Measurements from ENCODE around the gene SUSD3. TPM values are rescaled to one million over a fixed set of nuclear protein-coding genes. Genes with fewer than 3 reads are reported as not detected.

The SUSD3 gene
- total RNA-seq, 4 donors from 2014 or later = 0.83 to 3.3 (median 1.4) TPM

GRCh38 chr9:93105620-93106019, 47.1 kb downstream of the SUSD3 start:
- TF ChIP-seq, protein P1, sequence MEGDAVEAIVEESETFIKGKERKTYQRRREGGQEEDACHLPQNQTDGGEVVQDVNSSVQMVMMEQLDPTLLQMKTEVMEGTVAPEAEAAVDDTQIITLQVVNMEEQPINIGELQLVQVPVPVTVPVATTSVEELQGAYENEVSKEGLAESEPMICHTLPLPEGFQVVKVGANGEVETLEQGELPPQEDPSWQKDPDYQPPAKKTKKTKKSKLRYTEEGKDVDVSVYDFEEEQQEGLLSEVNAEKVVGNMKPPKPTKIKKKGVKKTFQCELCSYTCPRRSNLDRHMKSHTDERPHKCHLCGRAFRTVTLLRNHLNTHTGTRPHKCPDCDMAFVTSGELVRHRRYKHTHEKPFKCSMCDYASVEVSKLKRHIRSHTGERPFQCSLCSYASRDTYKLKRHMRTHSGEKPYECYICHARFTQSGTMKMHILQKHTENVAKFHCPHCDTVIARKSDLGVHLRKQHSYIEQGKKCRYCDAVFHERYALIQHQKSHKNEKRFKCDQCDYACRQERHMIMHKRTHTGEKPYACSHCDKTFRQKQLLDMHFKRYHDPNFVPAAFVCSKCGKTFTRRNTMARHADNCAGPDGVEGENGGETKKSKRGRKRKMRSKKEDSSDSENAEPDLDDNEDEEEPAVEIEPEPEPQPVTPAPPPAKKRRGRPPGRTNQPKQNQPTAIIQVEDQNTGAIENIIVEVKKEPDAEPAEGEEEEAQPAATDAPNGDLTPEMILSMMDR (IDR thresholded peaks at IDR 0.05) = no peak
- TF ChIP-seq EP300 (IDR thresholded peaks at IDR 0.05) (no peak), POLR2AphosphoS5 (IDR thresholded peaks at IDR 0.05) (no peak), POLR2A (IDR thresholded peaks at IDR 0.05; ENCODE audit: low read depth) (no peak)
- intact Hi-C loops (cut with DNase I) = no loop called here
- H3K4me1 ChIP-seq = peaks cover 7 to 29% (median 17%) of the 10 kb centered on the region in 4 donors
- H3K4me3 ChIP-seq = no peak overlapping the region
- 90% methylated on average over 1 of the region's 1 CpG for WGBS
- peaks cover 7 to 28% (median 20%) of the 10 kb centered on the region in 4 donors for H3K36me3 ChIP-seq
- H3K9me3 ChIP-seq = peaks cover 0 to 6% (median 0%) of the 10 kb centered on the region in 4 donors
- H3K27ac ChIP-seq (replicated peaks in 1 of 4) = no peak overlapping the region
- no peak for DNase-seq (ENCODE audit: extremely low spot score)
- no peaks in the 10 kb centered on the region for H3K27me3 ChIP-seq

DNA sequence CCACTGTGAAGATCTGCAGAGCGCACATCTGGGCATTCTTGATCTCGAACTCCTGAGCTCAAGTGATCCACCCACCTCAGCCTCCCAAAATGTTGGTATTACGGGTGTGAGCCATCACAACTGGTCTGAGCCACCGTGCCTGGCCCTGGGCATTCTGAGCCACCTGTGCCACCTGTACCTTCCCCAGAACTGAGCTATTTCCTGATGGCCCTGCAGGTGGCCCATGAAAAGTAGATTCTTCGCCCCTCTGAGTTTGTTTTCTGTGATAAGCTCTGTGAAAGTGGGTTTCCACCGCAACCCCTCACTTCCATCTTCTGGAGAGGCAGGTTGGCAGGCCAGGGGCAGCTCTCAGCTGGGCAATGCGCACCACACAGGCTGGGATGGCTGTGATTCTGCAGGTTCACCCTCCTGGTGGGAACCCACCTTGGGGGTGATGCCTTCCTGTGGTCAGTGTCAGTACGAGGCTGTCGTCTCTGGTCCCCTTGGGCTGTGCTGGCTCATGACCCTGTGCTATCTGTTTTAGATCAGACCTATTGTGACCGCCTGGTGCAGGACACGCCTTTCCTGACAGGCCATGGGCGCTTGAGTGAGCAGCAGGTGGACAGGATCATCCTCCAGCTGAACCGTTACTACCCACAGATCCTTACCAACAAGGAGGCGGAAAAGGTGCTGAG, 48.8 kb downstream of the SUSD3 start:
- 92% methylated on average over 8 of the region's 14 CpGs for WGBS
- H3K4me3 ChIP-seq = no peak overlapping the region
- H3K9me3 ChIP-seq = peaks cover 0 to 6% (median 0%) of the 10 kb centered on the region in 4 donors
- H3K4me1 ChIP-seq = peaks cover 7 to 29% (median 17%) of the 10 kb centered on the region in 4 donors
- TF ChIP-seq POLR2A (IDR thresholded peaks at IDR 0.05; ENCODE audit: low read depth) (no peak), EP300 (IDR thresholded peaks at IDR 0.05) (no peak), POLR2AphosphoS5 (IDR thresholded peaks at IDR 0.05) (no peak)
- TF ChIP-seq, protein P1 (IDR thresholded peaks at IDR 0.05) = no peak
- DNase-seq (ENCODE audit: extremely low spot score) = no peak
- intact Hi-C loops (cut with DNase I) = no loop called here
- H3K27me3 ChIP-seq = no peaks in the 10 kb centered on the region
- no peak overlapping the region for H3K27ac ChIP-seq (replicated peaks in 1 of 4)
- H3K36me3 ChIP-seq = peaks cover 7 to 44% (median 36%) of the 10 kb centered on the region in 4 donors

- Histone ChIP-seq H3K4me1 (peaks cover 7 to 29% (median 17%) of the 10 kb centered on the region in 4 donors), H3K27ac (replicated peaks in 1 of 4) (no peak overlapping the region), H3K4me3 (no peak overlapping the region), H3K9me3 (peaks cover 0 to 6% (median 0%) of the 10 kb centered on the region in 4 donors), H3K36me3 (peaks cover 10 to 49% (median 41%) of the 10 kb centered on the region in 4 donors), H3K27me3 (no peaks in the 10 kb centered on the region)
- 92% methylated on average over 6 of the region's 6 CpGs for WGBS
- TF ChIP-seq, protein P1 (IDR thresholded peaks at IDR 0.05) = no peak
- TF ChIP-seq EP300 (IDR thresholded peaks at IDR 0.05) (no peak), POLR2AphosphoS5 (IDR thresholded peaks at IDR 0.05) (no peak), POLR2A (IDR thresholded peaks at IDR 0.05; ENCODE audit: low read depth) (no peak)
- intact Hi-C loops (cut with DNase I) = no loop called here
- DNase-seq (ENCODE audit: extremely low spot score) = no peak
Measured at GRCh38 chr9:93107825-93108161, 49.3 kb downstream of the SUSD3 start.

- 76% methylated on average over 10 of the region's 15 CpGs for WGBS
- no peak overlapping the region for H3K4me3 ChIP-seq
- H3K4me1 ChIP-seq = peaks cover 7 to 29% (median 17%) of the 10 kb centered on the region in 4 donors
- no peaks in the 10 kb centered on the region for H3K27me3 ChIP-seq
- peaks cover 0 to 6% (median 0%) of the 10 kb centered on the region in 4 donors for H3K9me3 ChIP-seq
- H3K36me3 ChIP-seq = peaks cover 17 to 56% (median 47%) of the 10 kb centered on the region in 4 donors
- DNase-seq (ENCODE audit: extremely low spot score) = no peak
- intact Hi-C loops (cut with DNase I) = no loop called here
- TF ChIP-seq EP300 (IDR thresholded peaks at IDR 0.05) (no peak), POLR2A (IDR thresholded peaks at IDR 0.05; ENCODE audit: low read depth) (no peak), POLR2AphosphoS5 (IDR thresholded peaks at IDR 0.05) (no peak)
- TF ChIP-seq, protein P1 (IDR thresholded peaks at IDR 0.05) = no peak
- H3K27ac ChIP-seq (replicated peaks in 1 of 4) = no peak overlapping the region
Measured at GRCh38 chr9:93108291-93109041, 50.0 kb downstream of the SUSD3 start.
